Right lobe of liver (tissue), 6 donors: ENCODE measurements around the gene NUP214. TPM values are rescaled to one million over a fixed set of nuclear protein-coding genes. Genes with fewer than 3 reads are reported as not detected.
A peak's percentile ranks its signal among the peaks of the same experiment; 100 is the strongest.
"Not testable (repeated sequence)": the region's sequence is repeated elsewhere in the genome, so short reads cannot be mapped to it uniquely, and the experiment has no call there.

Experiments
- ATAC-seq, 4 donors: fragments of 200-7000 bp; cut with Tn5 transposase; one replicate each; pipeline ENCODE4 v1.9.1; 2020; ENCODE audit warnings: mild to moderate bottlenecking in 4 of 4, moderate library complexity in 4 of 4
- DNase-seq, 3 donors: peaks; one replicate each; pipeline ENCODE4 v3.0.0-alpha.2; 2020
- H3K27ac ChIP-seq, 3 donors: fragments of 200-600 bp; one replicate each; pipeline ENCODE4 v1.8.0; 2022
- H3K27me3 ChIP-seq, 2 donors: fragments of 200-600 bp; one replicate each; pipeline ENCODE4 v1.8.0; 2022
- H3K36me3 ChIP-seq, 4 donors: fragments of 200-600 bp; sonication (generic) in 1 of 4; one replicate each; pipeline versions ENCODE4 v1.5.1 to v1.8.0; 2017 to 2022; ENCODE audit warnings: control low read depth in 1 of 4
- H3K4me1 ChIP-seq, 4 donors: fragments of 200-600 bp; sonication (generic) in 1 of 4; one replicate each; pipeline versions ENCODE4 v1.5.1 to v1.8.0; 2017 to 2022; ENCODE audit warnings: control low read depth in 1 of 4
- H3K4me3 ChIP-seq, 3 donors: fragments of 200-600 bp; one replicate each; pipeline ENCODE4 v1.8.0; 2022
- H3K9me3 ChIP-seq, 4 donors: fragments of 200-600 bp; sonication (generic) in 1 of 4; one replicate each; pipeline versions ENCODE4 v1.5.1 to v1.8.0; 2017 to 2022; ENCODE audit warnings: control low read depth in 1 of 4
- POLR2A ChIP-seq: fragments of 450-650 bp; IDR thresholded peaks from one replicate; pipeline ENCODE4 v1.6.1; 2017; ENCODE audit warnings: antibody characterized with exemption, mild to moderate bottlenecking
- WGBS: methylation state at CpG from one replicate; pipeline ENCODE4 v1.1.6; 2018; ENCODE audit warnings: low coverage, low lambda C conversion rate; ENCODE audit not compliant: insufficient coverage; ENCODE audit errors: missing lambda C conversion rate; 5-methylcytosine and 5-hydroxymethylcytosine counted together
- intact Hi-C, 2 donors: fragments of 100-400 bp; cut with DNase I; formaldehyde crosslinking; loops; one replicate each; pipeline versions ENCODE4 v1.11.2 to v1.14.1; 2022
- total RNA-seq, 6 experiments: library from RNA; depleted of rRNA in 2 of 6; stranded (reverse); fragments of >200 nt in 2 of 6; fragmentation: NEBNext Ultra II Directional in 3 of 6; extraction: Animal tissue kit (Norgen Biotek cat#: 25700) in 3 of 6; gene quantifications; one replicate each; pipeline versions ENCODE4 v1.1.0 to v1.2.4, GENCODE V29; 2016 to 2023
- TF ChIP-seq, protein P1 (sequence below), 4 donors: fragments of 200-600 bp in 3 of 4; fragments of 450-650 bp in 1 of 4; IDR thresholded peaks; one replicate each; pipeline versions ENCODE4 v1.5.1 to v1.8.0; 2016 to 2022; ENCODE audit warnings: antibody characterized with exemption in 4 of 4, mild to moderate bottlenecking in 2 of 4
- donor health status: DM: no; HTN: yes; CAD: no.
- donor health status: DM: no; HTN: no; CAD: no.
- donor health status: DM: no; HTN: no; CAD: no.
- donor health status: DM: no; HTN: yes; CAD: no.
- donor health status: DM: no; HTN: yes; CAD: no.

Gene NUP214
- total RNA-seq, 6 experiments from 2014 or later: 22.5 to 31.1 (median 27.5) TPM

DNA sequence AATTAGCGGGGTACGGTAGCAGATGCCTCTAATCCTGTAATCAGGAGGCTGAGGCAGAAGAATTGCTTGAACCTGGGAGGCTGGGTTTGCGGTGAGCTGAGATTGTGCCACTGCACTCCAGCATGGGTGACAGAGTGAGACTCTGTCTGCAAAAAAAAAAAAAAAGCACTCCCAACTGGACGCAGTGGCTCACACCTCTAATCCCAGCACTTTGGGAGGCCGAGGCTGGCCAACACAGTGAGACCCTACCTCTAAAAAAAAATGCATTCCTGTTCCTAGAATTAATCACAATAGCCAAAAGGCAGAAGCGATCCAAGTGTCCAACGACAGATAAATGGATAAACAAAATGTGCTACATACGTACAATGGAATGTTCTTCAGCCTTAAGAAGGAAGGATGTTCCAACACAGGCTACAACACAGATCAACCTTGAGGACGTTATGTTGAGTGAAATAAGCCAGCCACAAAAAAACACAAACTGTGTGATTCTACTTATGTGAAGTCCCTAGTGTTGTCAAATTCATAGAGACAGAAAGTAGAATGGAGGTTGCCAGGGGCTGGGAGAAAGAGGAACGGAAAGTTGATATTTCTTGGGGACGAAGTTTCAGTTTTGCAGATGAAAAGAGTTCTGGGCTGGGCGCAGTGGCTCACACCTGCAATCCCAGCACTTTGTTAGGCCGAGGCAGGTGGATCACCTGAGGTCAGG lies 137.1 kb downstream of the NUP214 start:
- ATAC-seq (no peak), DNase-seq (no peak)
- 68% methylated on average over 13 of the region's 13 CpGs for WGBS
- intact Hi-C loops: no loop called here
- TF ChIP-seq POLR2A: no peak
- TF ChIP-seq, protein P1, sequence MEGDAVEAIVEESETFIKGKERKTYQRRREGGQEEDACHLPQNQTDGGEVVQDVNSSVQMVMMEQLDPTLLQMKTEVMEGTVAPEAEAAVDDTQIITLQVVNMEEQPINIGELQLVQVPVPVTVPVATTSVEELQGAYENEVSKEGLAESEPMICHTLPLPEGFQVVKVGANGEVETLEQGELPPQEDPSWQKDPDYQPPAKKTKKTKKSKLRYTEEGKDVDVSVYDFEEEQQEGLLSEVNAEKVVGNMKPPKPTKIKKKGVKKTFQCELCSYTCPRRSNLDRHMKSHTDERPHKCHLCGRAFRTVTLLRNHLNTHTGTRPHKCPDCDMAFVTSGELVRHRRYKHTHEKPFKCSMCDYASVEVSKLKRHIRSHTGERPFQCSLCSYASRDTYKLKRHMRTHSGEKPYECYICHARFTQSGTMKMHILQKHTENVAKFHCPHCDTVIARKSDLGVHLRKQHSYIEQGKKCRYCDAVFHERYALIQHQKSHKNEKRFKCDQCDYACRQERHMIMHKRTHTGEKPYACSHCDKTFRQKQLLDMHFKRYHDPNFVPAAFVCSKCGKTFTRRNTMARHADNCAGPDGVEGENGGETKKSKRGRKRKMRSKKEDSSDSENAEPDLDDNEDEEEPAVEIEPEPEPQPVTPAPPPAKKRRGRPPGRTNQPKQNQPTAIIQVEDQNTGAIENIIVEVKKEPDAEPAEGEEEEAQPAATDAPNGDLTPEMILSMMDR (IDR thresholded peaks at IDR 0.05): no peak
- Histone ChIP-seq H3K4me3 (no peak overlapping the region), H3K27ac (no peak overlapping the region), H3K36me3 (peaks cover 0 to 6% (median 0%) of the 10 kb centered on the region in 4 donors), H3K9me3 (no peaks in the 10 kb centered on the region), H3K27me3 (no peaks in the 10 kb centered on the region), H3K4me1 (no peaks in the 10 kb centered on the region)

DNA sequence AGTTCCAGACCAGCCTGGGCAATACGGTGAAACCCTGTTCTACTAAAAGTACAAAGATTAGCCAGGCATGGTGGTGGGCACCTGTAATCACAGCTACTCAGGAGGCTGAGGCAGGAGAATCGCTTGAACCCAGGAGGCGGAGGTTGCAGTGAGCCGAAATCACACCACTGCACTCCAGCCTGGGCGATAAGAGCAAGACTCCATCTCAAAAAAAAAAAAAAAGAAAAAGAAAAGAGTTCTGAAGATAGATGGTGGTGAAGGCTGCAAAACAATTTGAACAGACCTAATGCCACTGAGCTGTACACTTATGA lies 137.6 kb downstream of the NUP214 start:
- DNase-seq, intact Hi-C loops, ATAC-seq, H3K36me3 ChIP-seq, H3K27me3 ChIP-seq, H3K4me3 ChIP-seq, H3K9me3 ChIP-seq, H3K27ac ChIP-seq, H3K4me1 ChIP-seq: not testable (repeated sequence)
- WGBS: 86% methylated on average over 5 of the region's 5 CpGs

DNA sequence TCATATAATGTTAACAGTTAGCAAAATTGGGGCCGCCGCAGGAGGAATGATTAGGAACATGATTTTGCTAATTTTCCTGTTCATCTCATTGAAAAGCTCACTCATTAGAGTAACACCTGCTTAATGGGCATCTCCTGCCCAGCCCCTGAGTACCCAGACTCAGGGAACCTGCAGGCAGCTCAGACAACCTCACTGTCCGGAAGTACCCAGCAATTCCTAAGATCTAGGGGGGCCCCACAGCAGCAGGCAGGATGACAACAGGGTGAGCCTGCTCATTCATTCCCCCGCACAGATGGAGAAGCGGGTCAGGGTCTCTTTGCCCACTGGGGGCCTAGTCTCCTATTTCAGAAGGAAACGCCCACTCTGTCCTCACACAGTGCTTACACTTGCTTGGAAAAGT lies 138.3 kb downstream of the NUP214 start:
- H3K36me3 ChIP-seq: peaks cover 0 to 6% (median 0%) of the 10 kb centered on the region in 4 donors
- TF ChIP-seq, protein P1 (IDR thresholded peaks at IDR 0.05): no peak
- no peak for TF ChIP-seq POLR2A
- intact Hi-C loops: no loop called here
- WGBS: no CpG with 5 or more reads among the region's 6 CpGs
- no peaks in the 10 kb centered on the region for H3K4me1 ChIP-seq
- no peak overlapping the region for H3K4me3 ChIP-seq
- ATAC-seq (no peak), DNase-seq (no peak)
- no peaks in the 10 kb centered on the region for H3K27me3 ChIP-seq
- no peaks in the 10 kb centered on the region for H3K9me3 ChIP-seq
- no peak overlapping the region for H3K27ac ChIP-seq

DNA sequence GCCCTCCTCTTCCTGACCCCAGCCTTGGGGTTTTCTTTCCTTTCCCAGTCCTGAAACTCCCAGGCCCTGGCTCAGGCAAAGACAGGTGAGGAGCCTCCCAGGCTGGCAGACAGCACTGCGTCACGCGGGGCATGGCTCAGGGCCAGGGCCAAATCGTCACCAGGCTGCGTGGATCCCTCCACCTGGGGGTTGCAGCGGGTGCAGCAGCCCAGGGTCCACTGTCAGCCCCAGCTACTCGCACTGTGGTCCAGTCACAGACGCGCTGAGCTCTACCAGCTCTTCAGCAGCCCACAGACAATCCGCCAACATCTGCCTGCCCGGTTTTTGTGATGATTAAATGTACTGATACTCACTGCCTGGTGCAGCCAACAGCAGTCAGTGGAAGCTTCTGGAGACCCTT lies 138.8 kb downstream of the NUP214 start:
- intact Hi-C loops: no loop called here
- no peaks in the 10 kb centered on the region for H3K9me3 ChIP-seq
- no peak overlapping the region for H3K4me3 ChIP-seq
- no peak overlapping the region for H3K27ac ChIP-seq
- 21% methylated on average over 7 of the region's 11 CpGs for WGBS
- no peaks in the 10 kb centered on the region for H3K4me1 ChIP-seq
- ATAC-seq (peak in 1 of 4 donors; percentile 18), DNase-seq (no peak)
- no peak for TF ChIP-seq POLR2A
- TF ChIP-seq, protein P1 (IDR thresholded peaks at IDR 0.05): no peak
- H3K36me3 ChIP-seq: peaks cover 0 to 6% (median 0%) of the 10 kb centered on the region in 4 donors
- H3K27me3 ChIP-seq: no peaks in the 10 kb centered on the region

DNA sequence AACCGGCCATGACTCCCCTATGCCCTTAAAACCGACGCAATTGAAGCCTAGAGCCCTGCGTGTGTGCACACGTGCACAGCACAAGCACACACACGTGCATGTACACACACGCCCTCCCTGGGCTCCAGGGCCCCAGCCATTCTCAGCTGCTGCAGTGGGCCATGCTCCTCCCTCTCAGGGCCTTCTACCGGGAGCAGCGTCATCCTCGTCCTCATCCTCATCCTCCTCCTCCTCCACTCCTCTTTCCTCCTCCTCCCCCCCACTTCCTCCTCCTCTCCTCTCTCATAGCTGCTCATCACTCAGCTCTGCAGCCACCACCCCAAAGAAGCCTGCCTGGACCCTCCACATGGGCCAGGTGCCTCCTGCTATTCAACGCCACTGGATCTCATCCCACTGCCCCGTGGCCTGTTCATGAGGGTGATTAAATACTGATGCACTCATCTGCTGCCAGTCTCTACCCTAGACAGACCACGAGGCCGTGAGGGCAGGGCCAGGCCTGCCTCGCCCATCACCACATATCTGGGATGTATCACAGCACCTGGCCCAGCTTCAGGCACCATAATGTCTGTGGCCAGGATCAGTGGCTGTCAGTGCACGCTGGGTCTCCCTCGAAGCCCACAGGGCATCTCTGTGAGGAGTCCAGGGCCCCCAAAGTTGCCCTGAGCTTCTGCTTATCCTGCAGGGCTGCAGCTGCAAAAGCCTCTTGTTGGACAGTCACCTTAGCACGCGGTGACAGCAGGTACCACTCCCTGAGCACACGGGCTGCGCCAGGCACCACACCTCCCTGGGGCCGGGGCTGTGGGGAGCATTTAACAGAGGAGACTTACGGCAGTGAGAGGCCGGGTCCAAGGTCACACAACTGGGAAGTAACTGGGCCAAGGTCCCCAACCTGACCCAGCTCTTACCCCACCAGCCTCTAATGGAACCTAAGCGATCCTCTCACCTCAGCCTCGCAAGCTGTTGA lies 141.2 kb downstream of the NUP214 start:
- intact Hi-C loops: no loop called here
- no peak overlapping the region for H3K27ac ChIP-seq
- no peaks in the 10 kb centered on the region for H3K9me3 ChIP-seq
- no peaks in the 10 kb centered on the region for H3K4me1 ChIP-seq
- 53% methylated on average over 10 of the region's 26 CpGs for WGBS
- no peaks in the 10 kb centered on the region for H3K36me3 ChIP-seq
- DNase-seq: peak in 1 of 3 donors; percentile 52
- peak in 3 of 4 donors; percentile 10 to 36 (median 24) for ATAC-seq
- TF ChIP-seq, protein P1 (IDR thresholded peaks at IDR 0.05): no peak
- TF ChIP-seq POLR2A: no peak
- H3K4me3 ChIP-seq: no peak overlapping the region
- no peaks in the 10 kb centered on the region for H3K27me3 ChIP-seq
